Loucy (cell line): ENCODE data around the gene ANGPT4.

Experiments used
- H2AFZ ChIP-seq: fragments of 200-600 bp; sonication (generic); 2 replicates; pipeline ENCODE4 v1.6.0; 2016; ENCODE audit warnings: antibody characterized with exemption, mild to moderate bottlenecking, low read length, moderate library complexity
- H3F3A ChIP-seq: fragments of 200-600 bp; 2 replicates; pipeline ENCODE4 v1.6.0; 2016; ENCODE audit warnings: antibody characterized with exemption, low read depth, mild to moderate bottlenecking
- H3K27me3 ChIP-seq: fragments of 200-600 bp; sonication (generic); 2 replicates; pipeline ENCODE4 v1.6.1; 2014; ENCODE audit warnings: low read length, mild to moderate bottlenecking; ENCODE audit not compliant: insufficient read depth, poor library complexity, severe bottlenecking
- H3K36me3 ChIP-seq: fragments of 200-600 bp; sonication (generic); 2 replicates; pipeline ENCODE4 v1.6.1; 2016; ENCODE audit warnings: low read length; ENCODE audit not compliant: insufficient read depth
- H3K4me1 ChIP-seq: fragments of 200-600 bp; sonication (generic); 2 replicates; pipeline ENCODE4 v1.5.1; 2014; ENCODE audit warnings: low read length, mild to moderate bottlenecking; ENCODE audit not compliant: insufficient read depth, poor library complexity, severe bottlenecking
- H3K4me2 ChIP-seq: fragments of 200-600 bp; sonication (generic); 2 replicates; pipeline ENCODE4 v1.6.0; 2014; ENCODE audit warnings: antibody characterized with exemption, low read length, low read depth, mild to moderate bottlenecking; ENCODE audit not compliant: poor library complexity, severe bottlenecking
- H3K4me3 ChIP-seq: fragments of 200-600 bp; sonication (generic); 2 replicates; pipeline ENCODE4 v1.5.1; 2014; ENCODE audit warnings: low read length, mild to moderate bottlenecking, mixed read lengths; ENCODE audit not compliant: poor library complexity, severe bottlenecking
- H3K79me2 ChIP-seq: fragments of 200-600 bp; sonication (generic); 2 replicates; pipeline ENCODE4 v1.6.1; 2014; ENCODE audit warnings: low read length; ENCODE audit not compliant: insufficient read depth
- H3K9ac ChIP-seq: fragments of 200-600 bp; sonication (generic); 2 replicates; pipeline ENCODE4 v1.6.0; 2014; ENCODE audit warnings: mild to moderate bottlenecking, low read depth, low read length, moderate library complexity; ENCODE audit not compliant: poor library complexity, severe bottlenecking
- H3K9me2 ChIP-seq: fragments of 200-600 bp; sonication (generic); replicated peaks from 2 replicates; pipeline ENCODE4 v1.6.1; 2016; ENCODE audit warnings: low read depth, low read length, mixed read lengths
- H3K9me3 ChIP-seq: fragments of 200-600 bp; sonication (generic); 2 replicates; pipeline ENCODE4 v1.6.1; 2014; ENCODE audit warnings: mild to moderate bottlenecking, antibody characterized with exemption, low read length, low read depth; ENCODE audit not compliant: insufficient read depth
- H4K20me1 ChIP-seq: fragments of 200-600 bp; sonication (generic); 2 replicates; pipeline ENCODE4 v1.6.0; 2014; ENCODE audit warnings: antibody characterized with exemption, low read length, mild to moderate bottlenecking; ENCODE audit not compliant: insufficient read depth, poor library complexity, severe bottlenecking
- EZH2phosphoT487 ChIP-seq: fragments of 200-600 bp; IDR thresholded peaks from 2 replicates; pipeline ENCODE4 v1.6.1; 2018; ENCODE audit warnings: antibody characterized with exemption, mild to moderate bottlenecking, moderate library complexity, borderline replicate concordance
- TF ChIP-seq, protein P1 (sequence below): fragments of 200-600 bp; sonication (generic); conservative IDR thresholded peaks from 2 replicates; pipeline ENCODE4 v1.5.1; 2014; ENCODE audit warnings: mild to moderate bottlenecking, antibody characterized with exemption, low read length

ANGPT4 gene

DNA sequence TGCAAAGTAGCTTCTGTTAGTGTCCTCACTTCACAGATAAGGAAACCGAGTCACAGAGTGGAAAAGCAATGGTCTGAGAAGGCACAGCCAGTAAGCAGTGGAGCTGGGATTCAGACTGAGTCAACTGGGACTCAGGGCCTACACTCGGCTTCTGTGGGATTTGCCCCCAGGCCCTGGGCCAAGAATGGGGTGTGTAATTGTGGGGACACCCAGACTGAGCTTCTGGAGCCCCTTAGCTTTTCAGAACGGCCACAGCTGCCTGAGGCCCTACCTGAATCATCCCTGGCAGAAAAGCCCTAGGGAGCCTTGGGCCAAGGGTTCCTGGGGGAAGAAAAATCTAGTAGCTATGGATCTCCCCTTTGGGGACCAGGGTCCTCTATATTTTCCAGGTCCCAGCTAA is 6.5 kb downstream of the ANGPT4 start:
- peaks cover 5% of the 10 kb centered on the region for H3K4me1 ChIP-seq
- no peak overlapping the region for H3K9ac ChIP-seq
- no peak overlapping the region for H3K4me3 ChIP-seq
- no peak overlapping the region for H2AFZ ChIP-seq
- H3K27me3 ChIP-seq, result no peaks in the 10 kb centered on the region
- H3K4me2 ChIP-seq, result no peak overlapping the region
- no peaks in the 10 kb centered on the region for H3K79me2 ChIP-seq
- no peaks in the 10 kb centered on the region for H3K36me3 ChIP-seq
- H4K20me1 ChIP-seq, result no peaks in the 10 kb centered on the region
- H3K9me2 ChIP-seq, result no peaks in the 10 kb centered on the region
- no peaks in the 10 kb centered on the region for H3K9me3 ChIP-seq
- no peaks in the 10 kb centered on the region for H3F3A ChIP-seq
- no peak for TF ChIP-seq EZH2phosphoT487
- TF ChIP-seq, protein P1, sequence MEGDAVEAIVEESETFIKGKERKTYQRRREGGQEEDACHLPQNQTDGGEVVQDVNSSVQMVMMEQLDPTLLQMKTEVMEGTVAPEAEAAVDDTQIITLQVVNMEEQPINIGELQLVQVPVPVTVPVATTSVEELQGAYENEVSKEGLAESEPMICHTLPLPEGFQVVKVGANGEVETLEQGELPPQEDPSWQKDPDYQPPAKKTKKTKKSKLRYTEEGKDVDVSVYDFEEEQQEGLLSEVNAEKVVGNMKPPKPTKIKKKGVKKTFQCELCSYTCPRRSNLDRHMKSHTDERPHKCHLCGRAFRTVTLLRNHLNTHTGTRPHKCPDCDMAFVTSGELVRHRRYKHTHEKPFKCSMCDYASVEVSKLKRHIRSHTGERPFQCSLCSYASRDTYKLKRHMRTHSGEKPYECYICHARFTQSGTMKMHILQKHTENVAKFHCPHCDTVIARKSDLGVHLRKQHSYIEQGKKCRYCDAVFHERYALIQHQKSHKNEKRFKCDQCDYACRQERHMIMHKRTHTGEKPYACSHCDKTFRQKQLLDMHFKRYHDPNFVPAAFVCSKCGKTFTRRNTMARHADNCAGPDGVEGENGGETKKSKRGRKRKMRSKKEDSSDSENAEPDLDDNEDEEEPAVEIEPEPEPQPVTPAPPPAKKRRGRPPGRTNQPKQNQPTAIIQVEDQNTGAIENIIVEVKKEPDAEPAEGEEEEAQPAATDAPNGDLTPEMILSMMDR, result no peak

DNA sequence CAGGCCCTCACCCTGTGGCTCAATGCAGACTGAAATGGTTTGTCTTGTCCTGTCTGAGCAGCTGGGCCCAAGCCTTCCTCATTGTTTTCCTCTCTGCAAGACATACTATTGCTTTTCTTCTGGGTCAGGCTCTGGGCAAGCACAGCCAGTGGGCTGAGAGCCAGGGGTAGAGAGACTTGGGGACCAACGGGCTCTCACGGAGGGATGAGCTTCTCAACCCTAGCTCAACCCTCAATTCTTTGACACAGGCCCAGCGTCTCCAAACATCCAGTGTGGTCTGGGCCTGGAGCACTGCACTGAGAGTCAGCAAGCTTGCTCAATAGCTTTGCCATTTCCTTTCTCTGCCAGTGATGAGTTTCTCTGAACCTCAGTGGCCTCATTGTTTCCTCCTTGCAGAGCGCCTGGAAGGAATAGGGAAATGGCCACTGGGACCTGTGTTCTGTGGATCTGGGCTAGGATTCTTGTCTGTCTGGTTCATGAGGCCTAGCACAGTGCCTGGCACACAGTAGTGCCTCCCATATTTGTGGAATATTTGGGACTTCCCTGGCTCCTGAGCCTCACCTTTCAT is 9.3 kb downstream of the ANGPT4 start:
- Histone ChIP-seq H2AFZ (no peak overlapping the region), H4K20me1 (no peaks in the 10 kb centered on the region), H3K9ac (no peak overlapping the region), H3K36me3 (no peaks in the 10 kb centered on the region), H3K4me1 (peaks cover 5% of the 10 kb centered on the region), H3K27me3 (no peaks in the 10 kb centered on the region), H3K4me2 (no peak overlapping the region), H3K9me3 (no peaks in the 10 kb centered on the region), H3K79me2 (no peaks in the 10 kb centered on the region), H3F3A (no peaks in the 10 kb centered on the region), H3K4me3 (no peak overlapping the region), H3K9me2 (no peaks in the 10 kb centered on the region)
- TF ChIP-seq, protein P1, result no peak
- no peak for TF ChIP-seq EZH2phosphoT487

DNA sequence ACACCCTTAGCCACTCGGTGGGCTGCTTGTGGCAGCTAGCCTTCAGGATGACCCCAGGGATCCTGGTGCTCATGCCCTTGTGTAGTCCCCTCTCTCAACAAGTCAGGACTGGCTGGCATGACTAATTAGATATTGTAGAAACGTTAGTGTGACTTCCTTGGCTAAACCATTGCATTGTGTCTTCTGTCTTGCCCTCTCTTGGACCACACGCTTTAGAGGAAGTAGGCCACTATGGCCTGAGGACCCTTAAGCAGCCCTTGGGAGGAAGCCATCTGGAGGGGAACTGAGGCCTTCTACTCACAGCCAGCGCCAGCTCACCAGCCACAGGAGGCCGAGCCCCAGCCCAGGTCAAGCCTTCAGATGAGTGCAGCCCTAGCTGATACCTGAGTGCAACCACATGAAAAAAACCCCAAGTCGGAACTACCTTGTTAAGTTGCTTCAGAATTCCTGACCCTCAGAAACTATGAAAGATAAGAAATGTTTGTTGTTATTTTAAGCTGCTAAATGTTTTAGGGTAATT is 10.1 kb downstream of the ANGPT4 start:
- Histone ChIP-seq H3K4me1 (peaks cover 5% of the 10 kb centered on the region), H4K20me1 (no peaks in the 10 kb centered on the region), H3K27me3 (no peaks in the 10 kb centered on the region), H3K4me3 (no peak overlapping the region), H3K4me2 (no peak overlapping the region), H2AFZ (no peak overlapping the region), H3K9me2 (no peaks in the 10 kb centered on the region), H3F3A (no peaks in the 10 kb centered on the region), H3K36me3 (no peaks in the 10 kb centered on the region), H3K79me2 (no peaks in the 10 kb centered on the region), H3K9ac (no peak overlapping the region), H3K9me3 (no peaks in the 10 kb centered on the region)
- TF ChIP-seq EZH2phosphoT487, result no peak
- TF ChIP-seq, protein P1, result no peak
